K562 (cell line): ENCODE data around the gene PBX2. TPM values are rescaled to one million over a fixed set of nuclear protein-coding genes. Genes with fewer than 3 reads are reported as not detected.

Experiments
- ARID3A ChIP-seq: IDR thresholded peaks from 2 replicates; pipeline ENCODE4 v1.6.1; 2012; ENCODE audit warnings: low read depth, low read length, improper control_type of control experiment, borderline replicate concordance
- CGGBP1 ChIP-seq: fragments of 250-450 bp; sonication (Bioruptor Pico); IDR thresholded peaks from 2 replicates; pipeline ENCODE4 v1.9.0; 2021; ENCODE audit warnings: mild to moderate bottlenecking
- DPF2 ChIP-seq: fragments of 450-650 bp; IDR thresholded peaks from 2 replicates; pipeline ENCODE4 v1.6.1; 2016
- FOXJ3 ChIP-seq: sonication (generic); formaldehyde crosslinking; IDR thresholded peaks from 2 replicates; pipeline ENCODE4 v1.4.0; 2020; ENCODE audit warnings: mild to moderate bottlenecking, missing genetic modification reagents
- KHSRP ChIP-seq: fragments of 450-650 bp; IDR thresholded peaks from 2 replicates; pipeline ENCODE4 v1.6.1; 2017
- PTRF ChIP-seq: fragments of 450-650 bp; IDR thresholded peaks from 2 replicates; pipeline ENCODE4 v1.6.1; 2016; ENCODE audit warnings: mild to moderate bottlenecking, missing genetic modification characterization, missing compliant biosample characterization
- RAD51 ChIP-seq: fragments of 450-650 bp; IDR thresholded peaks from 2 replicates; pipeline ENCODE4 v1.7.1; 2016; ENCODE audit warnings: low read depth, mild to moderate bottlenecking, borderline replicate concordance
- THRB ChIP-seq: fragments of 450-650 bp; formaldehyde crosslinking; conservative IDR thresholded peaks from 2 replicates; pipeline ENCODE4 v1.4.0; 2022; ENCODE audit warnings: mild to moderate bottlenecking, missing genetic modification characterization
- TOE1 ChIP-seq, 2 experiments: fragments of 450-650 bp in 1 of 2; sonication (generic) in 1 of 2; formaldehyde crosslinking in 1 of 2; IDR thresholded peaks; 2 replicates each; pipeline versions ENCODE4 v1.7.1 to v1.8.0; 2016 to 2022; ENCODE audit warnings: borderline replicate concordance in 2 of 2, mild to moderate bottlenecking in 2 of 2, antibody characterized with exemption in 1 of 2, inconsistent platforms in 1 of 2, low read depth in 1 of 2, missing genetic modification reagents in 1 of 2, moderate library complexity in 1 of 2
- TSHZ1 ChIP-seq: fragments of 250-450 bp; sonication (Bioruptor Pico); IDR thresholded peaks from 2 replicates; pipeline ENCODE4 v1.4.0; 2020; ENCODE audit warnings: mild to moderate bottlenecking, moderate library complexity
- ZNF146 ChIP-seq: IDR thresholded peaks from one replicate; pipeline ENCODE4 v1.6.1; 2018; ENCODE audit warnings: missing compliant biosample characterization; ENCODE audit not compliant: unreplicated experiment
- ZNF316 ChIP-seq: fragments of 450-650 bp; IDR thresholded peaks from 2 replicates; pipeline ENCODE4 v1.6.1; 2016
- polyA plus RNA-seq, 8 experiments: library from polyadenylated mRNA; depleted of rRNA in 4 of 8; stranded (reverse) in 5 of 8; unstranded in 3 of 8; fragments of >200 nt; fragmentation: Nextera tagmentation in 2 of 8; fragmentation: Illumina TruSeq in 1 of 8; extraction: Ambion mirVana in 2 of 8; extraction: Trizol in 1 of 8; gene quantifications; 2 replicates each; pipeline versions ENCODE4 v1.2.1 to v1.2.3, GENCODE V29; 2011 to 2014; ENCODE audit warnings: inconsistent platforms in 1 of 8, missing spikeins in 1 of 8
- total RNA-seq, 7 experiments: library from RNA; depleted of rRNA in 6 of 7; stranded (reverse); fragments of >200 nt in 6 of 7; fragmentation: Illumina TruSeq in 2 of 7; extraction: Trizol in 2 of 7; gene quantifications; 2 replicates each; pipeline versions ENCODE4 v1.2.1 to v1.2.3, GENCODE V29; 2011 to 2021; ENCODE audit warnings: low replicate concordance in 1 of 7
- TF ChIP-seq, protein P1 (sequence below): fragments of 450-650 bp; conservative IDR thresholded peaks from 2 replicates; pipeline ENCODE4 v1.6.1; 2016; ENCODE audit warnings: missing genetic modification characterization, low read depth, mild to moderate bottlenecking, control low read depth, missing compliant biosample characterization
- TF ChIP-seq, protein P2 (sequence below): fragments of 450-650 bp; IDR thresholded peaks from 2 replicates; pipeline ENCODE4 v1.6.1; 2016; ENCODE audit warnings: low read depth, mild to moderate bottlenecking, moderate library complexity
- TF ChIP-seq, protein P3 (sequence below): sonication (generic); formaldehyde crosslinking; IDR thresholded peaks from 2 replicates; pipeline ENCODE4 v1.8.1; 2022; ENCODE audit warnings: missing genetic modification reagents

Gene PBX2
- total and polyA plus RNA-seq, 9 of the 15 experiments (the other 6 are each of a cell fraction or from before 2014, with no cell fraction given) = 1.9 to 134 (median 62.5) TPM

DNA sequence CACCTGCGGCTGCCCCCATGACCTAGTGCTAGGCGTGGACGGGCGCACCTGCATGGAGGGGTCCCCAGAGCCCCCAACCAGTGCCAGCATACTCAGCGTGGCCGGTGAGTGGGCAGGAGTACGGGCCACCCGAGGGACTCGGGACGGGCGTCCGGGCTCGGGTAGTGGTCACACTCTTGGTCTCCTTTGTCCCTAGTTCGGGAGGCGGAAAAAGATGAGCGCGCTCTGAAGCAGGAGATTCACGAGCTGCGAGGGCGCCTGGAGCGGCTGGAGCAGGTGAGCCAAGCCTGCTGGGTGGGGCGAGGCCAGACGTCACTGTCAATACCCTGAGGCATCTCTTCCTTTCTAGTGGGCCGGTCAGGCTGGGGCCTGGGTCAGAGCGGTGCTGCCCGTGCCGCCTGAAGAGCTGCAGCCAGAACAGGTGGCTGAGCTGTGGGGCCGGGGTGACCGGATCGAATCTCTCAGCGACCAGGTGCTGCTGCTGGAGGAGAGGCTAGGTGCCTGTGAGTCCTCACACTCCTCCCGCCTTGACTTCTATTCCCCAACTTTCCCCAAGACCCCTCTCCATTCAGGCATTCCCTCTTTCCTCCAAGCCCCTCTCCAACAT lies 22.7 kb downstream of the PBX2 start (continued):
- TF ChIP-seq ARID3A (no peak), CGGBP1 (CRISPR knock-in tag) (no peak), RAD51 (no peak), ZNF146 (no peak), DPF2 (no peak), ZNF316 (no peak), TOE1 (IDR thresholded peaks at IDR 0.05; ENCODE audit: borderline replicate concordance) (no peak), TOE1 (CRISPR knock-in tag; IDR thresholded peaks at IDR 0.05; ENCODE audit: borderline replicate concordance, low read depth) (no peak), FOXJ3 (CRISPR knock-in tag) (no peak), PTRF (tag) (0 out of 2 replicates have a peak, but pooled peaks have one; percentile 19), TSHZ1 (CRISPR knock-in tag) (no peak), THRB (CRISPR knock-in tag) (no peak), KHSRP (no peak)
- TF ChIP-seq, protein P1, sequence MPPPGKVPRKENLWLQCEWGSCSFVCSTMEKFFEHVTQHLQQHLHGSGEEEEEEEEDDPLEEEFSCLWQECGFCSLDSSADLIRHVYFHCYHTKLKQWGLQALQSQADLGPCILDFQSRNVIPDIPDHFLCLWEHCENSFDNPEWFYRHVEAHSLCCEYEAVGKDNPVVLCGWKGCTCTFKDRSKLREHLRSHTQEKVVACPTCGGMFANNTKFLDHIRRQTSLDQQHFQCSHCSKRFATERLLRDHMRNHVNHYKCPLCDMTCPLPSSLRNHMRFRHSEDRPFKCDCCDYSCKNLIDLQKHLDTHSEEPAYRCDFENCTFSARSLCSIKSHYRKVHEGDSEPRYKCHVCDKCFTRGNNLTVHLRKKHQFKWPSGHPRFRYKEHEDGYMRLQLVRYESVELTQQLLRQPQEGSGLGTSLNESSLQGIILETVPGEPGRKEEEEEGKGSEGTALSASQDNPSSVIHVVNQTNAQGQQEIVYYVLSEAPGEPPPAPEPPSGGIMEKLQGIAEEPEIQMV (tag) = no peak; the same call in 1 of the 2 replicates
- TF ChIP-seq, protein P2, sequence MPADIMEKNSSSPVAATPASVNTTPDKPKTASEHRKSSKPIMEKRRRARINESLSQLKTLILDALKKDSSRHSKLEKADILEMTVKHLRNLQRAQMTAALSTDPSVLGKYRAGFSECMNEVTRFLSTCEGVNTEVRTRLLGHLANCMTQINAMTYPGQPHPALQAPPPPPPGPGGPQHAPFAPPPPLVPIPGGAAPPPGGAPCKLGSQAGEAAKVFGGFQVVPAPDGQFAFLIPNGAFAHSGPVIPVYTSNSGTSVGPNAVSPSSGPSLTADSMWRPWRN = no peak
- TF ChIP-seq, protein P3, sequence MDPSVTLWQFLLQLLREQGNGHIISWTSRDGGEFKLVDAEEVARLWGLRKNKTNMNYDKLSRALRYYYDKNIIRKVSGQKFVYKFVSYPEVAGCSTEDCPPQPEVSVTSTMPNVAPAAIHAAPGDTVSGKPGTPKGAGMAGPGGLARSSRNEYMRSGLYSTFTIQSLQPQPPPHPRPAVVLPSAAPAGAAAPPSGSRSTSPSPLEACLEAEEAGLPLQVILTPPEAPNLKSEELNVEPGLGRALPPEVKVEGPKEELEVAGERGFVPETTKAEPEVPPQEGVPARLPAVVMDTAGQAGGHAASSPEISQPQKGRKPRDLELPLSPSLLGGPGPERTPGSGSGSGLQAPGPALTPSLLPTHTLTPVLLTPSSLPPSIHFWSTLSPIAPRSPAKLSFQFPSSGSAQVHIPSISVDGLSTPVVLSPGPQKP (CRISPR knock-in tag) = no peak
